Sciatic nerve (tissue), 2 donors: ENCODE measurements around the gene HSD17B12. TPM values are rescaled to one million over a fixed set of nuclear protein-coding genes. Genes with fewer than 3 reads are reported as not detected.
A peak's percentile ranks its signal among the peaks of the same experiment; 100 is the strongest.

Experiments
- ATAC-seq: fragments of 200-7000 bp; cut with Tn5 transposase; one replicate; pipeline ENCODE4 v1.9.1; 2020; ENCODE audit warnings: mild to moderate bottlenecking, moderate library complexity
- DNase-seq: peaks from one replicate; pipeline ENCODE4 v3.0.0-alpha.2; 2020; ENCODE audit warnings: low spot score
- intact Hi-C: fragments of 100-400 bp; cut with DNase I; formaldehyde crosslinking; loops from one replicate; pipeline ENCODE4 v1.14.2; 2022
- total RNA-seq: library from RNA; stranded (reverse); fragmentation: NEBNext Ultra II Directional; extraction: Animal tissue kit (Norgen Biotek cat#: 25700); gene quantifications from one replicate; pipeline ENCODE4 v1.2.1, GENCODE V29; 2021
- donor health status: DM: no; HTN: no; CAD: no.
- donor health status: DM: no; HTN: no; CAD: no.

Gene HSD17B12
- total RNA-seq, 1 donor from 2014 or later: 102 TPM

- DNase-seq (no peak), ATAC-seq (no peak)
- intact Hi-C loops: no loop called here
These were observed 214.0 kb downstream of the HSD17B12 start for GRCh38 chr11:43894546-43894945.

GRCh38 chr11:43895601-43896000 is 215.1 kb downstream of the HSD17B12 start:
- ATAC-seq (no peak), DNase-seq (no peak)
- intact Hi-C loops: no loop called here

- no peak for ATAC-seq
- intact Hi-C loops: no loop called here
- no peak for DNase-seq
These were observed 218.0 kb downstream of the HSD17B12 start for GRCh38 chr11:43898574-43898973.

- intact Hi-C loops: no loop called here
- ATAC-seq (no peak), DNase-seq (no peak)
These were observed 218.6 kb downstream of the HSD17B12 start for GRCh38 chr11:43899094-43899493.

GRCh38 chr11:43901551-43901950 is 221.0 kb downstream of the HSD17B12 start:
- intact Hi-C loops: no loop called here
- DNase-seq (no peak), ATAC-seq (no peak)

GRCh38 chr11:43903078-43903477 is 222.5 kb downstream of the HSD17B12 start:
- no peak for ATAC-seq
- DNase-seq: no peak
- intact Hi-C loops: no loop called here

- intact Hi-C loops: no loop called here
- DNase-seq (no peak), ATAC-seq (no peak)
These were observed 223.4 kb downstream of the HSD17B12 start for GRCh38 chr11:43903969-43904368.

- DNase-seq: no peak
- peak; percentile 88 for ATAC-seq
- intact Hi-C loops: no loop called here
These were observed 224.4 kb downstream of the HSD17B12 start for GRCh38 chr11:43904742-43905535.

GRCh38 chr11:43905813-43906241 is 225.3 kb downstream of the HSD17B12 start:
- ATAC-seq (peak; percentile 69), DNase-seq (no peak)
- intact Hi-C loops: no loop called here

Other genes starting within 250 kb of the HSD17B12 start
- 32.7 TPM for gene ALKBH3, start 200.1 kb downstream of the HSD17B12 start, total RNA-seq